ENCODE measurements around the gene SLC50A1.

- TF ChIP-seq TCF12 (IDR thresholded peaks at IDR 0.05; ENCODE audit: low read depth) (no peak), CEBPB (IDR thresholded peaks at IDR 0.05) (no peak), CREB1 (IDR thresholded peaks at IDR 0.05; ENCODE audit: low read depth) (no peak), TEAD4 (IDR thresholded peaks at IDR 0.05) (no peak), USF1 (IDR thresholded peaks at IDR 0.05) (no peak)
- TF ChIP-seq, protein P1, sequence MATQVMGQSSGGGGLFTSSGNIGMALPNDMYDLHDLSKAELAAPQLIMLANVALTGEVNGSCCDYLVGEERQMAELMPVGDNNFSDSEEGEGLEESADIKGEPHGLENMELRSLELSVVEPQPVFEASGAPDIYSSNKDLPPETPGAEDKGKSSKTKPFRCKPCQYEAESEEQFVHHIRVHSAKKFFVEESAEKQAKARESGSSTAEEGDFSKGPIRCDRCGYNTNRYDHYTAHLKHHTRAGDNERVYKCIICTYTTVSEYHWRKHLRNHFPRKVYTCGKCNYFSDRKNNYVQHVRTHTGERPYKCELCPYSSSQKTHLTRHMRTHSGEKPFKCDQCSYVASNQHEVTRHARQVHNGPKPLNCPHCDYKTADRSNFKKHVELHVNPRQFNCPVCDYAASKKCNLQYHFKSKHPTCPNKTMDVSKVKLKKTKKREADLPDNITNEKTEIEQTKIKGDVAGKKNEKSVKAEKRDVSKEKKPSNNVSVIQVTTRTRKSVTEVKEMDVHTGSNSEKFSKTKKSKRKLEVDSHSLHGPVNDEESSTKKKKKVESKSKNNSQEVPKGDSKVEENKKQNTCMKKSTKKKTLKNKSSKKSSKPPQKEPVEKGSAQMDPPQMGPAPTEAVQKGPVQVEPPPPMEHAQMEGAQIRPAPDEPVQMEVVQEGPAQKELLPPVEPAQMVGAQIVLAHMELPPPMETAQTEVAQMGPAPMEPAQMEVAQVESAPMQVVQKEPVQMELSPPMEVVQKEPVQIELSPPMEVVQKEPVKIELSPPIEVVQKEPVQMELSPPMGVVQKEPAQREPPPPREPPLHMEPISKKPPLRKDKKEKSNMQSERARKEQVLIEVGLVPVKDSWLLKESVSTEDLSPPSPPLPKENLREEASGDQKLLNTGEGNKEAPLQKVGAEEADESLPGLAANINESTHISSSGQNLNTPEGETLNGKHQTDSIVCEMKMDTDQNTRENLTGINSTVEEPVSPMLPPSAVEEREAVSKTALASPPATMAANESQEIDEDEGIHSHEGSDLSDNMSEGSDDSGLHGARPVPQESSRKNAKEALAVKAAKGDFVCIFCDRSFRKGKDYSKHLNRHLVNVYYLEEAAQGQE (IDR thresholded peaks at IDR 0.05; ENCODE audit: low read depth): no peak
Measured at GRCh38 chr1:155131856-155132255, 3.8 kb upstream of the SLC50A1 start.
